H9 (cell line): ENCODE measurements around the gene STAP2. TPM values are rescaled to one million over a fixed set of nuclear protein-coding genes. Genes with fewer than 3 reads are reported as not detected.

Experiments
- DNase-seq: peaks from one replicate; pipeline ENCODE4 v3.0.0-alpha.2; 2017
- H2AFZ ChIP-seq: one replicate; pipeline ENCODE4 v1.6.1; 2013; ENCODE audit warnings: mild to moderate bottlenecking, low read length, control low read depth, moderate library complexity
- H2AK5ac ChIP-seq: 2 replicates; pipeline ENCODE4 v1.6.1; 2013; ENCODE audit warnings: low read length, control low read depth, mixed read lengths; ENCODE audit not compliant: insufficient read length
- H2BK120ac ChIP-seq: one replicate; pipeline ENCODE4 v1.6.1; 2013; ENCODE audit warnings: low read depth, mild to moderate bottlenecking, low read length, control low read depth, inconsistent platforms; ENCODE audit not compliant: poor library complexity, severe bottlenecking
- H2BK12ac ChIP-seq: 2 replicates; pipeline ENCODE4 v1.6.1; 2013; ENCODE audit warnings: low read length, control low read depth, mixed read lengths, low read depth; ENCODE audit not compliant: insufficient read length
- H2BK15ac ChIP-seq: 2 replicates; pipeline ENCODE4 v1.6.1; 2013; ENCODE audit warnings: low read depth, low read length, control low read depth
- H2BK20ac ChIP-seq: one replicate; pipeline ENCODE4 v1.6.1; 2013; ENCODE audit warnings: low read depth, mild to moderate bottlenecking, low read length, control low read depth, inconsistent platforms; ENCODE audit not compliant: poor library complexity, severe bottlenecking
- H2BK5ac ChIP-seq: 2 replicates; pipeline ENCODE4 v1.6.1; 2013; ENCODE audit warnings: low read length, control low read depth, mixed read lengths; ENCODE audit not compliant: insufficient read length
- H3K14ac ChIP-seq: 2 replicates; pipeline ENCODE4 v1.6.1; 2013; ENCODE audit warnings: low read length, control low read depth; ENCODE audit not compliant: insufficient read depth
- H3K18ac ChIP-seq: 2 replicates; pipeline ENCODE4 v1.6.1; 2013; ENCODE audit warnings: low read depth, mild to moderate bottlenecking, mixed read lengths, low read length, control low read depth; ENCODE audit not compliant: insufficient read length
- H3K23ac ChIP-seq: 2 replicates; pipeline ENCODE4 v1.6.1; 2013; ENCODE audit warnings: low read length, control low read depth, mixed read lengths, low read depth; ENCODE audit not compliant: insufficient read length
- H3K23me2 ChIP-seq: 2 replicates; pipeline ENCODE4 v1.6.1; 2013; ENCODE audit warnings: low read depth, mild to moderate bottlenecking, mixed read lengths, low read length, control low read depth; ENCODE audit not compliant: insufficient read length, poor library complexity, severe bottlenecking
- H3K27ac ChIP-seq: 2 replicates; pipeline ENCODE4 v1.5.1; 2013; ENCODE audit warnings: low read length, control low read depth, mixed read lengths, low read depth; ENCODE audit not compliant: insufficient read length
- H3K27me3 ChIP-seq: 2 replicates; pipeline ENCODE4 v1.6.1; 2013; ENCODE audit warnings: low read length, control low read depth, inconsistent platforms; ENCODE audit not compliant: insufficient read depth
- H3K4ac ChIP-seq: 2 replicates; pipeline ENCODE4 v1.6.1; 2013; ENCODE audit warnings: low read depth, mild to moderate bottlenecking, control low read depth, inconsistent platforms, low read length, moderate library complexity
- H3K4me1 ChIP-seq: 2 replicates; pipeline ENCODE4 v1.6.1; 2013; ENCODE audit warnings: low read length, control low read depth, inconsistent platforms; ENCODE audit not compliant: insufficient read depth
- H3K4me2 ChIP-seq: 2 replicates; pipeline ENCODE4 v1.6.1; 2013; ENCODE audit warnings: low read length, control low read depth, mixed read lengths; ENCODE audit not compliant: insufficient read length, insufficient read depth
- H3K56ac ChIP-seq: 2 replicates; pipeline ENCODE4 v1.6.1; 2013; ENCODE audit warnings: low read depth, mild to moderate bottlenecking, mixed read lengths, low read length, control low read depth; ENCODE audit not compliant: insufficient read length
- H3K79me1 ChIP-seq: 2 replicates; pipeline ENCODE4 v1.6.1; 2013; ENCODE audit warnings: low read depth, mild to moderate bottlenecking, moderate library complexity, low read length, control low read depth, inconsistent platforms; ENCODE audit not compliant: insufficient read depth, poor library complexity, severe bottlenecking
- H3K79me2 ChIP-seq: 2 replicates; pipeline ENCODE4 v1.6.1; 2013; ENCODE audit warnings: low read length, control low read depth, inconsistent platforms; ENCODE audit not compliant: insufficient read depth
- H3K9ac ChIP-seq: 2 replicates; pipeline ENCODE4 v1.6.1; 2013; ENCODE audit warnings: low read length, control low read depth, mixed read lengths; ENCODE audit not compliant: insufficient read length; ENCODE audit errors: extremely low read depth
- H3K9me3 ChIP-seq: one replicate; pipeline ENCODE4 v1.6.1; 2013; ENCODE audit warnings: low read depth, low read length, inconsistent platforms; ENCODE audit not compliant: control insufficient read depth
- H3T11ph ChIP-seq: one replicate; pipeline ENCODE4 v1.6.1; 2013; ENCODE audit warnings: mild to moderate bottlenecking, low read length, control low read depth, inconsistent platforms
- H4K20me1 ChIP-seq: one replicate; pipeline ENCODE4 v1.6.1; 2013; ENCODE audit not compliant: control insufficient read depth, insufficient read length, insufficient read depth
- H4K5ac ChIP-seq: 2 replicates; pipeline ENCODE4 v1.6.1; 2013; ENCODE audit warnings: low read depth, mild to moderate bottlenecking, mixed read lengths, low read length, control low read depth; ENCODE audit not compliant: insufficient read length
- H4K8ac ChIP-seq: replicated peaks from 2 replicates; pipeline ENCODE4 v1.6.1; 2013; ENCODE audit warnings: low read length, control low read depth, mixed read lengths, low read depth; ENCODE audit not compliant: insufficient read length
- H4K91ac ChIP-seq: 2 replicates; pipeline ENCODE4 v1.6.1; 2013; ENCODE audit warnings: low read depth, mild to moderate bottlenecking, moderate library complexity, mixed read lengths, low read length, control low read depth; ENCODE audit not compliant: insufficient read length
- H3K27ac Mint-ChIP-seq, 3 experiments: 2 replicates in 2 of 3; 3 replicates in 1 of 3; pipeline ENCODE4 v1.8.0; 2020 to 2021; ENCODE audit warnings: mixed read lengths in 3 of 3, mild to moderate bottlenecking in 1 of 3, moderate library complexity in 1 of 3
- H3K27me3 Mint-ChIP-seq: 2 replicates; pipeline ENCODE4 v1.8.0; 2021; ENCODE audit warnings: low read depth, mild to moderate bottlenecking, moderate library complexity, mixed read lengths
- H3K36me3 Mint-ChIP-seq, 3 experiments: 2 replicates in 2 of 3; 3 replicates in 1 of 3; pipeline ENCODE4 v1.8.0; 2020 to 2021; ENCODE audit warnings: low read depth in 3 of 3, mixed read lengths in 3 of 3; ENCODE audit not compliant: insufficient read depth in 1 of 3
- H3K4me1 Mint-ChIP-seq, 2 experiments: 2 replicates each; pipeline ENCODE4 v1.8.0; 2020; ENCODE audit warnings: mixed read lengths in 2 of 2
- H3K4me3 Mint-ChIP-seq, 2 experiments: 2 replicates in 1 of 2; 3 replicates in 1 of 2; pipeline ENCODE4 v1.8.0; 2020 to 2021; ENCODE audit warnings: mild to moderate bottlenecking in 2 of 2, mixed read lengths in 2 of 2, moderate library complexity in 1 of 2
- H3K9me3 Mint-ChIP-seq, 2 experiments: 2 replicates in 1 of 2; 3 replicates in 1 of 2; pipeline ENCODE4 v1.8.0; 2020; ENCODE audit warnings: mild to moderate bottlenecking in 2 of 2, mixed read lengths in 2 of 2, moderate library complexity in 1 of 2
- WGBS: extraction: QIAGEN DNeasy Blood & Tissue Kit; methylation state at CpG from one replicate; pipeline ENCODE4 v1.1.7; 2013; ENCODE audit warnings: missing lambda C conversion rate, low lambda C conversion rate, mixed read lengths; ENCODE audit not compliant: insufficient read length; ENCODE audit errors: extremely low coverage; 5-methylcytosine and 5-hydroxymethylcytosine counted together
- total RNA-seq: library from RNA; stranded (reverse); gene quantifications from 2 replicates; pipeline ENCODE4 v1.2.1, GENCODE V29; 2021
- TF ChIP-seq, protein P1 (sequence below): fragments of 200-600 bp; sonication (generic); conservative IDR thresholded peaks from 3 replicates; pipeline ENCODE4 v1.8.0; 2021; ENCODE audit warnings: antibody characterized with exemption, mild to moderate bottlenecking

STAP2 gene
- total RNA-seq, 1 experiment from 2014 or later, result 20.2 TPM

DNA sequence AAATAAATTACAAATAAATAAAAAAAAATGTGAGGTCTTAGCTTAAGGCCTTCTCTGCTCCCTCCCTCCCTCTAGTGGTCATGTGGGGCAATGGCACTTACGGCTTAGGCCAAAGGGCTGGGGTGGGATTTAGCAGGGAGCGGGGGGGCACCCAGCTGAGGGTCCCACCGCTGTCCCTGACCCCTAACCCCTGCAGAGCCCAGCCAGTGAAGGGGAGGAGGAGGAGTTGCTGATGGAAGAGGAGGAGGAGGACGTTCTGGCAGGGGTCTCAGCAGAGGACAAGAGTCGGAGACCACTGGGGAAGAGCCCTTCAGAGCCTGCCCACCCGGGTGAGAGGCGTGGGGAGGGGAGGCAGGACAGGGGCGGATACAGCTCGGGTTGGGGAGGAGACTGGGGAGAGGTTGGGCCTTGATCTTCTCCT lies 14.1 kb upstream of the STAP2 start:
- Histone ChIP-seq H4K20me1 (no peaks in the 10 kb centered on the region), H3K4me2 (no peak overlapping the region)
- H3K36me3 Mint-ChIP-seq, result peaks cover 8 to 54% (median 46%) of the 10 kb centered on the region in 3 experiments; a peak in 6 of 7 replicates

More for the DNA sequence above, 14.1 kb upstream of the STAP2 start:
- H3T11ph ChIP-seq, result no peak overlapping the region
- TF ChIP-seq, protein P1, sequence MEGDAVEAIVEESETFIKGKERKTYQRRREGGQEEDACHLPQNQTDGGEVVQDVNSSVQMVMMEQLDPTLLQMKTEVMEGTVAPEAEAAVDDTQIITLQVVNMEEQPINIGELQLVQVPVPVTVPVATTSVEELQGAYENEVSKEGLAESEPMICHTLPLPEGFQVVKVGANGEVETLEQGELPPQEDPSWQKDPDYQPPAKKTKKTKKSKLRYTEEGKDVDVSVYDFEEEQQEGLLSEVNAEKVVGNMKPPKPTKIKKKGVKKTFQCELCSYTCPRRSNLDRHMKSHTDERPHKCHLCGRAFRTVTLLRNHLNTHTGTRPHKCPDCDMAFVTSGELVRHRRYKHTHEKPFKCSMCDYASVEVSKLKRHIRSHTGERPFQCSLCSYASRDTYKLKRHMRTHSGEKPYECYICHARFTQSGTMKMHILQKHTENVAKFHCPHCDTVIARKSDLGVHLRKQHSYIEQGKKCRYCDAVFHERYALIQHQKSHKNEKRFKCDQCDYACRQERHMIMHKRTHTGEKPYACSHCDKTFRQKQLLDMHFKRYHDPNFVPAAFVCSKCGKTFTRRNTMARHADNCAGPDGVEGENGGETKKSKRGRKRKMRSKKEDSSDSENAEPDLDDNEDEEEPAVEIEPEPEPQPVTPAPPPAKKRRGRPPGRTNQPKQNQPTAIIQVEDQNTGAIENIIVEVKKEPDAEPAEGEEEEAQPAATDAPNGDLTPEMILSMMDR, result peak; percentile 97
- no peak overlapping the region for H3K4me3 Mint-ChIP-seq
- H2BK12ac ChIP-seq, result no peak overlapping the region
- no peaks in the 10 kb centered on the region; a peak in 1 of 5 replicates for H3K9me3 Mint-ChIP-seq
- no peaks in the 10 kb centered on the region for H3K23me2 ChIP-seq
- no peak overlapping the region for H2BK15ac ChIP-seq
- no peak overlapping the region for H3K23ac ChIP-seq
- H3K4ac ChIP-seq, result no peak overlapping the region
- no peak overlapping the region for H3K56ac ChIP-seq
- no peak overlapping the region for H3K9ac ChIP-seq
- no CpG with 5 or more reads among the region's 9 CpGs for WGBS
- no peaks in the 10 kb centered on the region for H3K9me3 ChIP-seq
- H4K91ac ChIP-seq, result no peak overlapping the region
- H2AK5ac ChIP-seq, result no peak overlapping the region
- no peaks in the 10 kb centered on the region for H3K79me1 ChIP-seq
- H2BK5ac ChIP-seq, result no peak overlapping the region
- no peak overlapping the region for H3K27ac Mint-ChIP-seq
- H4K5ac ChIP-seq, result no peak overlapping the region
- peak; percentile 68 for DNase-seq
- H3K18ac ChIP-seq, result no peak overlapping the region
- H2AFZ ChIP-seq, result no peak overlapping the region
- peaks cover 0 to 2% of the 10 kb centered on the region in 2 experiments; a peak in 1 of 4 replicates for H3K4me1 Mint-ChIP-seq
- H3K79me2 ChIP-seq, result no peaks in the 10 kb centered on the region
- H3K27me3 ChIP-seq, result no peaks in the 10 kb centered on the region
- no peak overlapping the region for H2BK20ac ChIP-seq
- no peak overlapping the region for H3K14ac ChIP-seq
- no peaks in the 10 kb centered on the region for H3K4me1 ChIP-seq
- H3K27ac ChIP-seq, result no peak overlapping the region
- no peak overlapping the region for H2BK120ac ChIP-seq
- H4K8ac ChIP-seq, result no peak overlapping the region
- no peaks in the 10 kb centered on the region for H3K27me3 Mint-ChIP-seq
